Measurements from ENCODE around the gene METTL9. TPM values are rescaled to one million over a fixed set of nuclear protein-coding genes. Genes with fewer than 3 reads are reported as not detected.
"Not testable (repeated sequence)": the region's sequence is repeated elsewhere in the genome, so short reads cannot be mapped to it uniquely, and the experiment has no call there.

Gene METTL9
- total and polyA plus RNA-seq, 9 donors = 89.6 to 126 (median 97.1) TPM

- no peak overlapping the region for H3K27ac ChIP-seq (ENCODE audit: low read length)
- DNase-seq = no peak
- WGBS (ENCODE audit: insufficient coverage) = no CpG with 5 or more reads among the region's 5 CpGs
- peaks cover 6% of the 10 kb centered on the region for H3K36me3 ChIP-seq (ENCODE audit: control insufficient read depth, insufficient read depth, low read length)
- no peaks in the 10 kb centered on the region for H3K4me1 ChIP-seq (ENCODE audit: control insufficient read depth, insufficient read depth, low read length)
- no peak overlapping the region for H3K4me3 ChIP-seq (ENCODE audit: low read length)
- no peaks in the 10 kb centered on the region for H3K27me3 ChIP-seq (ENCODE audit: control insufficient read depth, insufficient read depth, low read length)
- no peaks in the 10 kb centered on the region for H3K9me3 ChIP-seq (replicated peaks; ENCODE audit: control insufficient read depth, low read depth, low read length)
Observed at GRCh38 chr16:21618281-21618680, 18.9 kb downstream of the METTL9 start.

DNA sequence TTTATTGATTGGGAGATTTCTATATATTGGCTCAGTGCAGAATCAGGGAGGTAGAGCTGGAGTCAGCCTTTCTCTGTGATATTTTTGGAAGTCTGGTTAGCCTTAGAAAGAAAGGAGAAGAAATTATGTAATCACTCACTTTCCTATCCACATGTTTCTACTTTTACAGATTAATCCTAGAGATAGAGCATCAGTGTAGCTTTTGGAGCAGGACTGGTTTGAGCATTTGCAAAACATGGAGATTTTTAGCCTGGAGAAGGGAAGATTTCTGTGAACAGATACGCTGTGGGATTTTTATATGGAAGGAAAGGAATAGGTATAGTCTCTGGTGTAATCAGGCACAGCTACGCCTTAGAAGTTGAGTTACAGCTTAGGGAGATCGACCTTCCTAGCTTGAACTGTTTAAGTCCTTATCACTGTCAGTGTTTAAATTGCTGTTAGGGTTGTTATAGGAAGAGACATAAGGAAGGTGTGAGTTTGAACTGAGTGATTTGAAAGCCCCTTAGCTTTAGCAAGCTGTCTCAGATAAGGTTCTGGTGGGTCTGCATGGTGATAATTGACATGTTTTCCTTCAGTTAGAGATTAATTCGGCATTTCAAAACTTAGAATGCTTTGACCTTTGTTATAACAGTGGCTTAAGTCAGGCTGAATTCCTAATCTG is 20.5 kb downstream of the METTL9 start:
- 67% methylated on average over 3 of the region's 4 CpGs for WGBS (ENCODE audit: insufficient coverage)
- no peaks in the 10 kb centered on the region for H3K4me1 ChIP-seq (ENCODE audit: control insufficient read depth, insufficient read depth, low read length)

DNA sequence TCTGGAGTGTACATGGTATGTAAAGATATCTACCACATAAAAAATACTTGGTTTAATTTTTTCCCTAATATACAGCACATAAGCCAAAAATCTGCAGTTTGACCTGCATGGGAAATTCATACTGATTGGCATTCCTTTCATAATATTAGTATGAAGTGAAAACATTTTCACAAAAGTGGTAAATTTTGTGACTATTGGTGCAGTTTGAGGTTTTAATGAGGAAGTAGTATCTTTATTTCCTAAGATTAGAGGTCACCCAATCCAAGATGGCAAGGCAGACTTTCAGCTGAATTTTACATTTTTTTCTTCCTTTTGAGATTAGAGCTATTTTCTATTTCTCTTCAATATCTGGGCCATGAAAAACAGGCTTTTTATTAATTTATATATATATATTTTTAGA is 21.2 kb downstream of the METTL9 start:
- Histone ChIP-seq H3K36me3 (ENCODE audit: control insufficient read depth, insufficient read depth, low read length) (peaks cover 4% of the 10 kb centered on the region), H3K4me1 (ENCODE audit: control insufficient read depth, insufficient read depth, low read length) (no peaks in the 10 kb centered on the region), H3K4me3 (ENCODE audit: low read length) (no peak overlapping the region), H3K27me3 (ENCODE audit: control insufficient read depth, insufficient read depth, low read length) (no peaks in the 10 kb centered on the region), H3K9me3 (replicated peaks; ENCODE audit: control insufficient read depth, low read depth, low read length) (no peaks in the 10 kb centered on the region), H3K27ac (ENCODE audit: low read length) (no peak overlapping the region)
- DNase-seq = no peak

More for the DNA sequence above, 20.5 kb downstream of the METTL9 start:
- Histone ChIP-seq H3K4me3 (ENCODE audit: low read length) (no peak overlapping the region), H3K36me3 (ENCODE audit: control insufficient read depth, insufficient read depth, low read length) (peaks cover 6% of the 10 kb centered on the region), H3K27me3 (ENCODE audit: control insufficient read depth, insufficient read depth, low read length) (no peaks in the 10 kb centered on the region), H3K27ac (ENCODE audit: low read length) (no peak overlapping the region), H3K9me3 (replicated peaks; ENCODE audit: control insufficient read depth, low read depth, low read length) (no peaks in the 10 kb centered on the region)
- DNase-seq = no peak

DNA sequence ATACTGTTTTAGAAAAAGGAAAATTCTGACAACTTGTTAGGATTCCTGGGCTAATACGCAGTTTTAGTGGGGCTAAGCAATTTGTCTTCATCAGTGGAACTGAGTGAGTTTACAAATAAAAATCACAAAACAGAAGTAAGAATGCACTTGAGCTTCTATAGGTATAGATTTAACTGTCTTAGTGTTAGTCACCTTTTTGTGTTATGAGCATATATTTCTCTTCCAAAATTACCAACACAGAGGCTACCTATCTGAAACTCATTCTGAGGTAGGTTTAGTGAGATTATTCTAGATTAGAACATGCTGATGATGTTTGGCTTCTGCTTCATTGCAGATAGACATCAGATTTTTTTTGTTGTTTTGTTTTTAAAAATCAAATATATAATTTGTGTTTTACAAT is 23.2 kb downstream of the METTL9 start:
- H3K4me1 ChIP-seq (ENCODE audit: control insufficient read depth, insufficient read depth, low read length) = no peaks in the 10 kb centered on the region
- peaks cover 11% of the 10 kb centered on the region for H3K36me3 ChIP-seq (ENCODE audit: control insufficient read depth, insufficient read depth, low read length)
- H3K4me3 ChIP-seq (ENCODE audit: low read length) = no peak overlapping the region
- no peak overlapping the region for H3K27ac ChIP-seq (ENCODE audit: low read length)
- no peak for DNase-seq
- no CpG with 5 or more reads among the region's 1 CpG for WGBS (ENCODE audit: insufficient coverage)
- H3K27me3 ChIP-seq (ENCODE audit: control insufficient read depth, insufficient read depth, low read length) = no peaks in the 10 kb centered on the region
- no peaks in the 10 kb centered on the region for H3K9me3 ChIP-seq (replicated peaks; ENCODE audit: control insufficient read depth, low read depth, low read length)

DNA sequence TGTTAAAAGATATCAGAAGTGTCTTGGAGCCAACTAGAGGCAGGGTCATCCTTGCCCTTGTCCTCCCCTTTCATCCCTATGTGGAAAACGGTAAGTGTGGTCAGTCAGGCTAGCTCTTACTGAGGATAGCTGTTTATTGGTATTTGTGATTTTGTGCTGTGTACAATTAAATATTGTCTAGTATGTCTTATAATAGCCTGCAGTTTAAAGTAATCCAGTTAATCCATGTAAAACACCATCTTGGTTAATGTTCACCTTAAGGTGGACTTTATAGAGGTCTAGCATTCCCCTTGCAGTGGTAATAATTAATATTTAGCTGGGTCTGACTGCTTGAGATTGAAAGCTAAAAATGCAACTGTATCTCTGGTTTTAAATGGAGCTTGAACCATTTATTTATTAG is 25.6 kb downstream of the METTL9 start:
- Histone ChIP-seq H3K9me3 (replicated peaks; ENCODE audit: control insufficient read depth, low read depth, low read length) (no peaks in the 10 kb centered on the region), H3K27me3 (ENCODE audit: control insufficient read depth, insufficient read depth, low read length) (no peaks in the 10 kb centered on the region), H3K27ac (ENCODE audit: low read length) (no peak overlapping the region), H3K4me3 (ENCODE audit: low read length) (no peak overlapping the region), H3K4me1 (ENCODE audit: control insufficient read depth, insufficient read depth, low read length) (no peaks in the 10 kb centered on the region), H3K36me3 (ENCODE audit: control insufficient read depth, insufficient read depth, low read length) (peaks cover 24% of the 10 kb centered on the region)
- DNase-seq = no peak
- WGBS (ENCODE audit: insufficient coverage) = no CpG with 5 or more reads among the region's 1 CpG

DNA sequence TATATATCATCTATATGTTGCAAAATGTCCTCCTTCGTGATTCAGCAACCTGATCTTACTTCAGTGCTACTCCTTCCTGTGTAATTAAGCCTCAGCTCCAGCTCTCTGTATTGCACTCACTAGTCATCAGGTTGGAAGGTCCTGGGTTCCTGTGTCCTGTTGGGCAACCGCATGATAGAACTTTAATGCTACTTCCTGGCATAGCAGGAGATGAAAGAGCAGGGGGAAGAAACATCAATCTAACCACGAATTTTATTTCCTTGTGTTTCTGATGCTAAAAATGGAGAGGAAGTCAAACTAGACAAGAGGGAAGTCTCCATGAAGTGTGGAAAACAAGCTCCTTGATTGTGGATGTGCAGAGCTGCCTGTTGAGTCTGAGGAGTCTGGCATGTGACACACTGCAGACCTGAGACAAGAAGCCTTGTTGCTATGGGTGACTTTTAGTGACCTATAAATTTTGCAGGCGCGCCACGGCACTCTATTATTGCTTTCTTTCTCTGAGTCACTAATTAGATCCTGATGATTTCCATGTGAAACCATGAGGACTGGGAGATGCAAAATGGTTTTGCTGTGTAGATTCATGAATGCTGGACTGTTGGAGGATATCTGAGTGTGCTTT is 27.4 kb downstream of the METTL9 start:
- H3K4me1 ChIP-seq (ENCODE audit: control insufficient read depth, insufficient read depth, low read length) = no peaks in the 10 kb centered on the region
- no peak overlapping the region for H3K27ac ChIP-seq (ENCODE audit: low read length)
- H3K36me3 ChIP-seq (ENCODE audit: control insufficient read depth, insufficient read depth, low read length) = peaks cover 24% of the 10 kb centered on the region
- no peaks in the 10 kb centered on the region for H3K27me3 ChIP-seq (ENCODE audit: control insufficient read depth, insufficient read depth, low read length)
- 0% methylated on average over 2 of the region's 6 CpGs for WGBS (ENCODE audit: insufficient coverage)
- no peaks in the 10 kb centered on the region for H3K9me3 ChIP-seq (replicated peaks; ENCODE audit: control insufficient read depth, low read depth, low read length)
- no peak overlapping the region for H3K4me3 ChIP-seq (ENCODE audit: low read length)
- peak; percentile 61 for DNase-seq

GRCh38 chr16:21628121-21628726 is 28.8 kb downstream of the METTL9 start:
- Histone ChIP-seq H3K27ac (ENCODE audit: low read length) (no peak overlapping the region), H3K9me3 (replicated peaks; ENCODE audit: control insufficient read depth, low read depth, low read length) (no peaks in the 10 kb centered on the region), H3K4me3 (ENCODE audit: low read length) (no peak overlapping the region), H3K4me1 (ENCODE audit: control insufficient read depth, insufficient read depth, low read length) (no peaks in the 10 kb centered on the region), H3K36me3 (ENCODE audit: control insufficient read depth, insufficient read depth, low read length) (peaks cover 24% of the 10 kb centered on the region), H3K27me3 (ENCODE audit: control insufficient read depth, insufficient read depth, low read length) (no peaks in the 10 kb centered on the region)
- DNase-seq = no peak
- no CpG with 5 or more reads among the region's 5 CpGs for WGBS (ENCODE audit: insufficient coverage)

DNA sequence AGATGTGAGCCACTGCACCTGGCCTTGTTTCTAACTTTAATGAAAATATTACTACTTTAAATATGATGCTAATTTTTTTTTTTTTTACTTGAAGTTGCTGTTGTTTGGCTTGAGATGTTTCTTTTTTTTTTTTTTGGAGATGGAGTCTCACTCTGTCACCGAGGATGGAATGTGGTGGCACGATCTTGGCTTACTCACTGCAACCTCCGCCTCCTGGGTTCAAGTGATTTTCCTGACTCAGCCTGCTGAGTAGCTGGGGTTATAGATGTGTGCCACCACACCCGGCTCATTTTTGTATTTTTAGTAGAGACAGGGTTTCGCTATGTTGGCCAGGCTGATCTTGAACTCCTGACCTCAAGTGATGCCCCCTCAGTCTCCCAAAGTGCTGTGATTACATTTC is 29.4 kb downstream of the METTL9 start:
- Histone ChIP-seq H3K27me3 (ENCODE audit: control insufficient read depth, insufficient read depth, low read length) (no peaks in the 10 kb centered on the region), H3K36me3 (ENCODE audit: control insufficient read depth, insufficient read depth, low read length) (peaks cover 24% of the 10 kb centered on the region), H3K4me1 (ENCODE audit: control insufficient read depth, insufficient read depth, low read length) (no peaks in the 10 kb centered on the region), H3K4me3 (ENCODE audit: low read length) (no peak overlapping the region), H3K9me3 (replicated peaks; ENCODE audit: control insufficient read depth, low read depth, low read length) (no peaks in the 10 kb centered on the region), H3K27ac (ENCODE audit: low read length) (no peak overlapping the region)
- no peak for DNase-seq
- no CpG with 5 or more reads among the region's 5 CpGs for WGBS (ENCODE audit: insufficient coverage)

DNA sequence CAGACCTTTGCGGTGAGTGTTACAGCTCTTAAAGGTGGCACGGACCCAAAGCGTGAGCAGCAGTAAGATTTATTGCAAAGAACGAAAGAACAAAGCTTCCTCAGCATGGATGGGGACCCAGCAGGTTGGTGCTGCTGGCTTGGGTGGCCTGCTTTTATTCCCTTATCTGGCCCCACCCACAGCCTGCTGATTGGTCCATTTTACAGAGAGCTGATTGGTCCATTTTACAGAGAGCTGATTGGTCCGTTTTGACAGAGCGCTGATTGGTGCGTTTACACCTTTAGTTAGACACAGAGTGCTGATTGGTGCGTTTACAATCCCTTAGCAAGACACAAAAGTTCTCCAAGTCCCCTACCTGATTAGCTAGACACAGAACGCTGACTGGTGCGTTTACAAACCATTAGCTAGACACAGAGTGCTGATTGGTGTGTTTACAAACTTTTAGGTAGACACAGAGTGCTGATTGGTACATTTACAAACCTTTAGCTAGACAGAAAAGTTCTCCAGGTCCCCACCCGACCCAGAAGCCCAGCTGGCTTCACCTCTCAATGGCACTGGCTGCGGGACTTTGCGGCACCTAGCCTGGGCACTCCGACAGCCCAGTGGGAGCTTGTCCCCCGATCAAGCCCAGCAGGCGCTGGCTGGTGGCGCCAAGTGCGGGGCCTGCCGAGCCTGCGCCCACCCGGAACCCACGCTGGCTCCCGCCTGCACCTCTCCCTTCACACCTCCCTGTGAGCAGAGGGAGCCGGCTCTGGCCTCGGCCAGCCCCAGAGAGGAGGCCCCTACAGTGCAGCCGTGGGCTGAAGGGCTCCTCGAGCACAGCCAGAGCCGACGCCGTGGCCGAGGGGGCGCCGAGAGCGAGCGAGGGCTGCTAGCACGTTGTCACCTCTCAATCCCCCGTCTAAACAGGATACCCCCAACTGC is 30.5 kb downstream of the METTL9 start:
- WGBS (ENCODE audit: insufficient coverage) = 98% methylated on average over 28 of the region's 37 CpGs
- not testable (repeated sequence) for H3K27ac ChIP-seq (ENCODE audit: low read length); H3K4me3 ChIP-seq (ENCODE audit: low read length); DNase-seq; H3K4me1 ChIP-seq (ENCODE audit: control insufficient read depth, insufficient read depth, low read length); H3K27me3 ChIP-seq (ENCODE audit: control insufficient read depth, insufficient read depth, low read length); H3K9me3 ChIP-seq (replicated peaks; ENCODE audit: control insufficient read depth, low read depth, low read length)
- H3K36me3 ChIP-seq (ENCODE audit: control insufficient read depth, insufficient read depth, low read length) = peaks cover 31% of the 10 kb centered on the region

DNA sequence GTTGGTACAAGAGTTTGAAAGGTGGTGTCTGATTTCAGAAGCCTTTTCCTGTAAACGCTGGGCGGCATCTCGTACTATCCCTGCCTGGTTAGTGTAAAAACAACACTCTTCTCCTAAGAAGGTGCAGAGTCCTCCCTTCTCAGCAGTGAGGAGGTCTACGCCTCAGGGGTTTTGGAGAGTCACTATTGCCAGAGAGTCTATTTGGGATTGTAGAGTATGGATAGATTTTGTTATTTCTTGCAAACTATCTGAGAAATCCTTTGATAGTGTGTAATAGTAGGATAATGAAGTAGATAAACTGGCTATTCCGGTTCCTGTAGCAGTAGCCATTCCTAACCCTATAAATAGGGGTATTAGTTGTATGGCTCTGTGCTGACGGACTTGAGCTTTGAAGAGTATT is 31.5 kb downstream of the METTL9 start:
- WGBS (ENCODE audit: insufficient coverage) = 100% methylated on average over 1 of the region's 6 CpGs
- peaks cover 34% of the 10 kb centered on the region for H3K36me3 ChIP-seq (ENCODE audit: control insufficient read depth, insufficient read depth, low read length)

More for the DNA sequence above, 31.5 kb downstream of the METTL9 start:
- DNase-seq; H3K9me3 ChIP-seq (replicated peaks; ENCODE audit: control insufficient read depth, low read depth, low read length); H3K4me3 ChIP-seq (ENCODE audit: low read length); H3K27ac ChIP-seq (ENCODE audit: low read length); H3K27me3 ChIP-seq (ENCODE audit: control insufficient read depth, insufficient read depth, low read length); H3K4me1 ChIP-seq (ENCODE audit: control insufficient read depth, insufficient read depth, low read length): not testable (repeated sequence)
